NB4 (cell line): Measurements from ENCODE around the gene PLA2G4E.

Source experiments
- DNase-seq: peaks from one replicate; pipeline ENCODE4 v3.0.0; 2010; ENCODE audit warnings: low read depth
- H3K4me3 ChIP-seq: one replicate; pipeline ENCODE4 v1.5.1; 2011; ENCODE audit warnings: mild to moderate bottlenecking, low read depth, low read length, moderate library complexity
- CTCF ChIP-seq: IDR thresholded peaks from one replicate; pipeline ENCODE4 v1.5.1; 2012; ENCODE audit warnings: low read depth, low read length
- MAX ChIP-seq: IDR thresholded peaks from 2 replicates; pipeline ENCODE4 v1.6.1; 2011; ENCODE audit warnings: low read depth, low read length
- MYC ChIP-seq: IDR thresholded peaks from 2 replicates; pipeline ENCODE4 v1.6.1; 2011; ENCODE audit warnings: low read depth, low read length
- POLR2A ChIP-seq: IDR thresholded peaks from 2 replicates; pipeline ENCODE4 v1.6.1; 2011; ENCODE audit warnings: mild to moderate bottlenecking; ENCODE audit not compliant: insufficient read length; ENCODE audit errors: extremely low read depth

The PLA2G4E gene

GRCh38 chr15:41933771-41934170 lies 87.1 kb downstream of the PLA2G4E start:
- no peak for DNase-seq
- TF ChIP-seq MAX (no peak), CTCF (no peak), MYC (no peak), POLR2A (no peak)
- H3K4me3 ChIP-seq, result no peak overlapping the region

- no peak for DNase-seq
- H3K4me3 ChIP-seq, result no peak overlapping the region
- TF ChIP-seq MYC, result no peak
- TF ChIP-seq CTCF, result no peak
- TF ChIP-seq POLR2A, result no peak
- TF ChIP-seq MAX, result no peak
Measured at GRCh38 chr15:41933326-41933725, 87.5 kb downstream of the PLA2G4E start.

- H3K4me3 ChIP-seq, result no peak overlapping the region
- no peak for DNase-seq
- TF ChIP-seq MAX, result no peak
- no peak for TF ChIP-seq CTCF
- TF ChIP-seq MYC, result no peak
- TF ChIP-seq POLR2A, result no peak
Measured at GRCh38 chr15:41932511-41933289, 88.1 kb downstream of the PLA2G4E start.

DNA sequence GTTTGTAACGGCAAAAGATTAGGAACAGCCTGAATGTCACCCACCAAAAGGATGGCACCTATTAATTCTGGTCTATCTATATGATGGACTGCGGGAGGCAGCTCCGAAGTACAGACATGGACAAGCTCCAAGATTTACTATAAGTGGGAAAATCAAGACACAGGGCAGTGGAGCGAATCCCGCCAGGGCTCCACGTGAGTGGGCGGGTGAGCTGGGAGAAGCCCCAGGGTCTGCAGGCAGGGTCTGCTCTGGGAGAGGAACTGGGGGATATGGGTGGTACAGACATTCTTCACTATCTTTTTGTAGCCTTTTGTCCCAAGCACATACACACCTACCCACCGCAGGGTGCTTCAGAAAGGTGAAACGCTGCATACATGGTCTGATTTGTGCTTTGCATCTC lies 88.7 kb downstream of the PLA2G4E start:
- TF ChIP-seq POLR2A (no peak), MYC (no peak), MAX (no peak), CTCF (no peak)
- no peak for DNase-seq
- no peak overlapping the region for H3K4me3 ChIP-seq
